Ovary (tissue), 3 donors: ENCODE results near the gene SGPP1.

ENCODE experiments used
- POLR2A ChIP-seq: fragments of 450-650 bp; IDR thresholded peaks from one replicate; pipeline ENCODE4 v1.6.1; 2017; ENCODE audit warnings: antibody characterized with exemption, mild to moderate bottlenecking, moderate library complexity
- TF ChIP-seq, protein P1 (sequence below), 3 donors: fragments of 450-650 bp in 2 of 3; fragments of 200-600 bp in 1 of 3; IDR thresholded peaks; one replicate each; pipeline versions ENCODE4 v1.5.1 to v1.8.0; 2016 to 2022; ENCODE audit warnings: antibody characterized with exemption in 3 of 3, mild to moderate bottlenecking in 1 of 3
- donor health status: DM: no; HTN: no; CAD: no.

DNA sequence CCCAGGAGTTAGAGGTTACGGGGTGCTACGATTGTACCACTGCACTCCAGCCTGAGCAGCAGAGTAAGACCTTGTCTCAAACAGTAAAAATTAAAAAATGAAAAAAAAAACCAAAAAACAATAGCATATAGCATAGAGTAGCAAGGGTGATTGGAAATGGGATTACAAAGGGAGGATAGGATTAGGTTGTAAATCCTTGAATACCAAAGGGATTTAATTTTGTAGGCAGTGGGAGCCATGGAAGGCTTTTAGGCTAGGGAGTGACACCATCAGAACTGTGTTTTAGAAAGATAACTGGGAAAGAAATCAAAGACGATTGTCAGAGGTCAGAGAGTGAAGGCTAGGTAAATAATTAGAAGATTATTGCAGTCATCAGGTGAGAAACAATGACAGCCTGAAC is 2.8 kb upstream of the SGPP1 start:
- TF ChIP-seq, protein P1, sequence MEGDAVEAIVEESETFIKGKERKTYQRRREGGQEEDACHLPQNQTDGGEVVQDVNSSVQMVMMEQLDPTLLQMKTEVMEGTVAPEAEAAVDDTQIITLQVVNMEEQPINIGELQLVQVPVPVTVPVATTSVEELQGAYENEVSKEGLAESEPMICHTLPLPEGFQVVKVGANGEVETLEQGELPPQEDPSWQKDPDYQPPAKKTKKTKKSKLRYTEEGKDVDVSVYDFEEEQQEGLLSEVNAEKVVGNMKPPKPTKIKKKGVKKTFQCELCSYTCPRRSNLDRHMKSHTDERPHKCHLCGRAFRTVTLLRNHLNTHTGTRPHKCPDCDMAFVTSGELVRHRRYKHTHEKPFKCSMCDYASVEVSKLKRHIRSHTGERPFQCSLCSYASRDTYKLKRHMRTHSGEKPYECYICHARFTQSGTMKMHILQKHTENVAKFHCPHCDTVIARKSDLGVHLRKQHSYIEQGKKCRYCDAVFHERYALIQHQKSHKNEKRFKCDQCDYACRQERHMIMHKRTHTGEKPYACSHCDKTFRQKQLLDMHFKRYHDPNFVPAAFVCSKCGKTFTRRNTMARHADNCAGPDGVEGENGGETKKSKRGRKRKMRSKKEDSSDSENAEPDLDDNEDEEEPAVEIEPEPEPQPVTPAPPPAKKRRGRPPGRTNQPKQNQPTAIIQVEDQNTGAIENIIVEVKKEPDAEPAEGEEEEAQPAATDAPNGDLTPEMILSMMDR (IDR thresholded peaks at IDR 0.05), result no peak
- no peak for TF ChIP-seq POLR2A
